ENCODE data around the gene TRABD2B. TPM values are rescaled to one million over a fixed set of nuclear protein-coding genes. Genes with fewer than 3 reads are reported as not detected.

TRABD2B gene
- total and polyA plus RNA-seq, 4 donors, result 0.28 to 2.6 (median 1.3) TPM

GRCh38 chr1:47759936-47760629, 237.1 kb downstream of the TRABD2B start:
- TF ChIP-seq GABPA (IDR thresholded peaks at IDR 0.05 in 1 of 2, conservative IDR thresholded peaks at IDR 0.05 in 1 of 2) (no peak), FOXA2 (IDR thresholded peaks at IDR 0.05) (no peak), HNF4G (IDR thresholded peaks at IDR 0.05) (no peak), ATF3 (IDR thresholded peaks at IDR 0.05) (no peak), SP1 (IDR thresholded peaks at IDR 0.05) (no peak), EGR1 (IDR thresholded peaks at IDR 0.05; ENCODE audit: low read depth in 2 of 2) (no peak), CTCF (IDR thresholded peaks at IDR 0.05; ENCODE audit: low read depth, low read length, missing input control) (no peak), FOXA1 (IDR thresholded peaks at IDR 0.05) (no peak), TAF1 (conservative IDR thresholded peaks at IDR 0.05) (no peak), RXRA (IDR thresholded peaks at IDR 0.05) (no peak), REST (IDR thresholded peaks at IDR 0.05) (no peak), HNF4A (conservative IDR thresholded peaks at IDR 0.05) (no peak), NR2F2 (IDR thresholded peaks at IDR 0.05) (no peak), YY1 (IDR thresholded peaks at IDR 0.05) (no peak), JUND (IDR thresholded peaks at IDR 0.05) (no peak), MAX (IDR thresholded peaks at IDR 0.05) (no peak), ZBTB33 (IDR thresholded peaks at IDR 0.05) (no peak), RAD21 (IDR thresholded peaks at IDR 0.05) (no peak)
- Histone ChIP-seq H3K9ac (ENCODE audit: low read depth in 1 of 2, low read length in 2 of 2) (no peak overlapping the region), H3K27me3 (ENCODE audit: control insufficient read depth in 4 of 4, insufficient read depth in 4 of 4, low read length in 3 of 4) (no peaks in the 10 kb centered on the region), H3K4me3 (ENCODE audit: low read depth in 1 of 3, low read length in 3 of 3) (no peak overlapping the region), H3K36me3 (ENCODE audit: control insufficient read depth in 4 of 4, insufficient read depth in 3 of 4, low read depth in 1 of 4, low read length in 3 of 4) (no peaks in the 10 kb centered on the region), H3K27ac (ENCODE audit: low read depth in 1 of 2, low read length in 2 of 2) (no peak overlapping the region), H3K4me1 (ENCODE audit: control insufficient read depth in 4 of 4, insufficient read depth in 4 of 4, low read length in 3 of 4) (no peaks in the 10 kb centered on the region), H3K9me3 (ENCODE audit: control insufficient read depth in 4 of 4, low read length in 3 of 4) (no peaks in the 10 kb centered on the region)
- WGBS, result 88% methylated on average over 9 of the region's 9 CpGs
- no peak for DNase-seq (ENCODE audit: low spot score)
